HepG2 (cell line): ENCODE data around the gene IRX4. TPM values are rescaled to one million over a fixed set of nuclear protein-coding genes. Genes with fewer than 3 reads are reported as not detected.

Source experiments
- ATAC-seq: fragments of 200-7000 bp; cut with Tn5 transposase; 3 replicates; pipeline ENCODE4 v1.9.1; 2020; ENCODE audit warnings: mild to moderate bottlenecking, moderate library complexity
- BruUV-seq: library from RNA; stranded (reverse); fragments of 400-500 nt; replicated peaks from 2 replicates; lab custom pipeline; 2021; lab: Mats Ljungman, UMichigan
- CTCF ChIA-PET: fragments of 300-600 bp; formaldehyde crosslinking; extraction: SDS; loops from one replicate; lab custom pipeline; 2021; ENCODE audit warnings: low total read pairs, inconsistent platforms, low intra/inter-chr PET ratio; lab: Yijun Ruan, JAX
- POLR2A ChIA-PET: fragments of 350-600 bp; sonication (Branson Sonifier 250); formaldehyde crosslinking; loops from one replicate; lab custom pipeline; 2020; ENCODE audit warnings: antibody characterized with exemption, inconsistent platforms; lab: Yijun Ruan, JAX
- DNase-seq: peaks from one replicate; pipeline ENCODE4 v3.0.0-alpha.2; 2015; ENCODE audit warnings: low spot score
- FAIRE-seq: peaks from 3 replicates; lab custom pipeline; 2011; peaks lifted over from hg19 to GRCh38; lab: Jason Lieb, UNC
- H2AFZ ChIP-seq: one replicate; pipeline ENCODE4 v1.6.1; 2011; ENCODE audit warnings: low read length, inconsistent platforms
- H3K27ac ChIP-seq: fragments of 300-600 bp; 3 replicates; pipeline ENCODE4 v1.8.0; 2011; ENCODE audit warnings: mixed run types, mild to moderate bottlenecking, mixed read lengths, low read length, inconsistent platforms; ENCODE audit not compliant: insufficient read depth; ENCODE audit errors: extremely low read length
- H3K27me3 ChIP-seq, 2 experiments: fragments of 200-600 bp in 1 of 2; 2 replicates in 1 of 2; 3 replicates in 1 of 2; pipeline versions ENCODE4 v1.6.0 to v1.8.0; 2011; ENCODE audit warnings: low read length in 2 of 2, mild to moderate bottlenecking in 2 of 2, moderate library complexity in 2 of 2, inconsistent platforms in 1 of 2; ENCODE audit not compliant: insufficient read depth in 2 of 2, control insufficient read depth in 1 of 2
- H3K36me3 ChIP-seq, 2 experiments: fragments of 200-600 bp in 1 of 2; replicated peaks in 1 of 2; 2 replicates in 1 of 2; 3 replicates in 1 of 2; pipeline versions ENCODE4 v1.5.1 to v1.8.0; 2011; ENCODE audit warnings: low read length in 2 of 2, inconsistent platforms in 1 of 2; ENCODE audit not compliant: insufficient read depth in 2 of 2, control insufficient read depth in 1 of 2
- H3K4me1 ChIP-seq: 2 replicates; pipeline ENCODE4 v1.5.1; 2012; ENCODE audit warnings: low read length, inconsistent platforms; ENCODE audit not compliant: insufficient read depth
- H3K4me2 ChIP-seq: 2 replicates; pipeline ENCODE4 v1.6.0; 2011; ENCODE audit warnings: low read depth, low read length, inconsistent platforms
- H3K4me3 ChIP-seq, 3 experiments: fragments of 200-600 bp in 1 of 3; sonication (generic), shearing (Covaris generic) in 1 of 3; replicated peaks in 1 of 3; 2 replicates each; pipeline ENCODE4 v1.5.1; 2011 to 2016; ENCODE audit warnings: low read length in 3 of 3, inconsistent platforms in 2 of 3, low read depth in 2 of 3, mild to moderate bottlenecking in 2 of 3, control low read depth in 1 of 3, mixed read lengths in 1 of 3; ENCODE audit not compliant: insufficient read depth in 1 of 3
- H3K79me2 ChIP-seq: one replicate; pipeline ENCODE4 v1.6.1; 2011; ENCODE audit warnings: low read length, inconsistent platforms; ENCODE audit not compliant: insufficient read depth
- H3K9ac ChIP-seq: 2 replicates; pipeline ENCODE4 v1.6.0; 2011; ENCODE audit warnings: mild to moderate bottlenecking, low read depth, low read length, inconsistent platforms; ENCODE audit not compliant: insufficient read depth
- H3K9me3 ChIP-seq: 2 replicates; pipeline ENCODE4 v1.5.1; 2012; ENCODE audit warnings: mild to moderate bottlenecking, low read length
- H4K20me1 ChIP-seq: 2 replicates; pipeline ENCODE4 v1.6.0; 2011; ENCODE audit warnings: inconsistent platforms, mild to moderate bottlenecking, low read length, moderate library complexity; ENCODE audit not compliant: insufficient read depth
- ARNT2 ChIP-seq: sonication (generic); formaldehyde crosslinking; IDR thresholded peaks from 2 replicates; pipeline ENCODE4 v1.8.0; 2022; ENCODE audit warnings: mild to moderate bottlenecking, low read depth, missing genetic modification reagents, moderate library complexity
- ARNTL ChIP-seq: sonication (generic); formaldehyde crosslinking; IDR thresholded peaks from 2 replicates; pipeline ENCODE4 v1.4.0; 2020; ENCODE audit warnings: mild to moderate bottlenecking, missing genetic modification reagents
- BHLHE40 ChIP-seq: IDR thresholded peaks from 2 replicates; pipeline ENCODE4 v1.6.1; 2011; ENCODE audit warnings: low read length, improper control_type of control experiment
- MXD4 ChIP-seq: IDR thresholded peaks from 2 replicates; pipeline ENCODE4 v1.6.1; 2016; ENCODE audit warnings: mild to moderate bottlenecking, missing biosample characterization, missing genetic modification reagents
- NCOA5 ChIP-seq: sonication (generic); formaldehyde crosslinking; IDR thresholded peaks from 2 replicates; pipeline ENCODE4 v1.4.0; 2020; ENCODE audit warnings: missing genetic modification reagents
- NKX3-1 ChIP-seq: sonication (generic); formaldehyde crosslinking; IDR thresholded peaks from 2 replicates; pipeline ENCODE4 v1.5.0; 2020; ENCODE audit warnings: missing genetic modification reagents
- NR3C1 ChIP-seq: sonication (generic); formaldehyde crosslinking; IDR thresholded peaks from 2 replicates; pipeline ENCODE4 v1.4.0; 2020; ENCODE audit warnings: missing genetic modification reagents
- SMAD1 ChIP-seq: sonication (generic); formaldehyde crosslinking; IDR thresholded peaks from 2 replicates; pipeline ENCODE4 v1.4.0; 2020; ENCODE audit warnings: missing genetic modification reagents, low read depth, mild to moderate bottlenecking, borderline replicate concordance
- YEATS4 ChIP-seq: sonication (generic); formaldehyde crosslinking; IDR thresholded peaks from 2 replicates; pipeline ENCODE4 v1.4.0; 2020; ENCODE audit warnings: missing genetic modification reagents, borderline replicate concordance
- ZBTB10 ChIP-seq: sonication (generic); formaldehyde crosslinking; IDR thresholded peaks from 2 replicates; pipeline ENCODE4 v1.4.0; 2020; ENCODE audit warnings: missing genetic modification reagents, borderline replicate concordance
- ZNF24 ChIP-seq: fragments of 450-650 bp; IDR thresholded peaks from 2 replicates; pipeline ENCODE4 v1.6.1; 2017; ENCODE audit warnings: antibody characterized with exemption, mild to moderate bottlenecking
- ZNF33A ChIP-seq: sonication (generic); formaldehyde crosslinking; IDR thresholded peaks from 2 replicates; pipeline ENCODE4 v1.5.1; 2020; ENCODE audit warnings: missing genetic modification reagents, mild to moderate bottlenecking, moderate library complexity, borderline replicate concordance
- ZNF530 ChIP-seq: sonication (generic); formaldehyde crosslinking; IDR thresholded peaks from 2 replicates; pipeline ENCODE4 v1.5.0; 2020; ENCODE audit warnings: low read depth, mild to moderate bottlenecking, missing genetic modification reagents
- ZNF550 ChIP-seq: sonication (generic); formaldehyde crosslinking; IDR thresholded peaks from 2 replicates; pipeline ENCODE4 v1.4.0; 2020; ENCODE audit warnings: mild to moderate bottlenecking, missing genetic modification reagents, borderline replicate concordance
- ZNF589 ChIP-seq: sonication (generic); formaldehyde crosslinking; conservative IDR thresholded peaks from 2 replicates; pipeline ENCODE4 v1.8.0; 2022; ENCODE audit warnings: mild to moderate bottlenecking, moderate library complexity, missing genetic modification reagents
- WGBS: methylation state at CpG from one replicate; pipeline ENCODE4 v1.1.6; 2017; ENCODE audit warnings: low lambda C conversion rate; 5-methylcytosine and 5-hydroxymethylcytosine counted together
- in situ Hi-C: cut with HindIII; loops from 2 replicates; pipeline ENCODE4 v1.10.0; 2017; ENCODE audit warnings: low pct_unique_long_range_greater_than_20kb; ENCODE audit not compliant: extremely low pct_ligation_motif_present
- intact Hi-C: fragments of 100-400 bp; cut with micrococcal nuclease; formaldehyde crosslinking; loops from one replicate; pipeline ENCODE4 v1.10.0; 2022; ENCODE audit not compliant: unreplicated experiment
- polyA plus RNA-seq, 8 experiments: library from polyadenylated mRNA; depleted of rRNA in 3 of 8; stranded (reverse) in 7 of 8; unstranded in 1 of 8; fragments of >200 nt; fragmentation: Illumina TruSeq in 4 of 8; extraction: Trizol in 4 of 8; gene quantifications; 2 replicates each; pipeline versions ENCODE4 v1.2.1 to v1.2.3, GENCODE V29; 2011 to 2016; ENCODE audit warnings: low read depth in 4 of 8, missing spikeins in 1 of 8, mixed read lengths in 1 of 8; ENCODE audit not compliant: insufficient read depth in 1 of 8
- total RNA-seq, 5 experiments: library from RNA; depleted of rRNA; stranded (reverse); fragments of >200 nt; fragmentation: Illumina TruSeq; extraction: Trizol; gene quantifications; 2 replicates each; pipeline ENCODE4 v1.2.3, GENCODE V29; 2016; ENCODE audit warnings: low read depth in 1 of 5
- TF ChIP-seq, protein P1 (sequence below): sonication (generic); formaldehyde crosslinking; IDR thresholded peaks from 2 replicates; pipeline ENCODE4 v1.4.0; 2020; ENCODE audit warnings: missing genetic modification reagents, borderline replicate concordance

Gene IRX4
- total and polyA plus RNA-seq, 2 of the 13 experiments (the other 11 are each of a cell fraction or from before 2014, with no cell fraction given): not detected

GRCh38 chr5:1883925-1884677 lies 1.4 kb upstream of the IRX4 start:
- in situ Hi-C loops (no loop called here), intact Hi-C loops (no loop called here)
- DNase-seq (no peak), FAIRE-seq (no peak), ATAC-seq (peak; percentile 25)
- H3K4me2 ChIP-seq: no peak overlapping the region
- ChIA-PET CTCF (no interaction called here), POLR2A (no interaction called here)
- H3K4me3 ChIP-seq: no peak overlapping the region
- H3K4me1 ChIP-seq: no peaks in the 10 kb centered on the region
- H3K9ac ChIP-seq: no peak overlapping the region
- no TSS peak for BruUV-seq
- no peaks in the 10 kb centered on the region for H3K79me2 ChIP-seq
- H3K27ac ChIP-seq: no peak overlapping the region
- WGBS: 40% methylated on average over 18 of the region's 49 CpGs
- H2AFZ ChIP-seq: no peak overlapping the region
- H3K9me3 ChIP-seq: no peaks in the 10 kb centered on the region
- H3K36me3 ChIP-seq: no peaks in the 10 kb centered on the region
- H3K27me3 ChIP-seq: peaks cover 3 to 53% of the 10 kb centered on the region in 2 experiments
- H4K20me1 ChIP-seq: no peaks in the 10 kb centered on the region
- no peak for TF ChIP-seq ZNF550
- TF ChIP-seq ZNF24: no peak
- no peak for TF ChIP-seq NR3C1 (CRISPR knock-in tag)
- TF ChIP-seq BHLHE40: no peak
- no peak for TF ChIP-seq MXD4
- TF ChIP-seq ARNTL (CRISPR knock-in tag): no peak
- TF ChIP-seq ZNF33A (CRISPR knock-in tag): no peak
- no peak for TF ChIP-seq ZNF530
- TF ChIP-seq ARNT2 (CRISPR knock-in tag): no peak
- no peak for TF ChIP-seq SMAD1 (CRISPR knock-in tag)
- no peak for TF ChIP-seq NCOA5 (CRISPR knock-in tag)
- no peak for TF ChIP-seq YEATS4
- no peak for TF ChIP-seq NKX3-1
- TF ChIP-seq ZNF589 (CRISPR knock-in tag): no peak
- TF ChIP-seq, protein P1, sequence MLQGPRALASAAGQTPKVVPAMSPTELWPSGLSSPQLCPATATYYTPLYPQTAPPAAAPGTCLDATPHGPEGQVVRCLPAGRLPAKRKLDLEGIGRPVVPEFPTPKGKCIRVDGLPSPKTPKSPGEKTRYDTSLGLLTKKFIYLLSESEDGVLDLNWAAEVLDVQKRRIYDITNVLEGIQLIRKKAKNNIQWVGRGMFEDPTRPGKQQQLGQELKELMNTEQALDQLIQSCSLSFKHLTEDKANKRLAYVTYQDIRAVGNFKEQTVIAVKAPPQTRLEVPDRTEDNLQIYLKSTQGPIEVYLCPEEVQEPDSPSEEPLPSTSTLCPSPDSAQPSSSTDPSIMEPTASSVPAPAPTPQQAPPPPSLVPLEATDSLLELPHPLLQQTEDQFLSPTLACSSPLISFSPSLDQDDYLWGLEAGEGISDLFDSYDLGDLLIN (CRISPR knock-in tag): no peak
- TF ChIP-seq ZBTB10 (CRISPR knock-in tag): no peak
